Trophoblast cell (in vitro differentiated cells and primary cell): ENCODE data around the gene RSBN1.
A peak's percentile ranks its signal among the peaks of the same experiment; 100 is the strongest.

Experiments used
- DNase-seq, 2 donors: peaks; one replicate each; pipeline ENCODE4 v3.0.0-alpha.2; 2016
- H2AFZ ChIP-seq: 2 replicates; pipeline ENCODE4 v1.6.1; 2013; ENCODE audit warnings: low read length, moderate library complexity, mild to moderate bottlenecking; ENCODE audit not compliant: insufficient read depth, poor library complexity
- H2AK5ac ChIP-seq: 2 replicates; pipeline ENCODE4 v1.6.1; 2013; ENCODE audit warnings: mild to moderate bottlenecking, low read length
- H2BK120ac ChIP-seq: 2 replicates; pipeline ENCODE4 v1.6.1; 2013; ENCODE audit warnings: low read length, mild to moderate bottlenecking, moderate library complexity; ENCODE audit not compliant: insufficient read depth, poor library complexity
- H2BK12ac ChIP-seq: 2 replicates; pipeline ENCODE4 v1.6.1; 2013; ENCODE audit warnings: mild to moderate bottlenecking, low read length, moderate library complexity
- H2BK5ac ChIP-seq: 2 replicates; pipeline ENCODE4 v1.6.1; 2013; ENCODE audit warnings: low read length, low read depth, moderate library complexity, mild to moderate bottlenecking; ENCODE audit not compliant: poor library complexity
- H3K14ac ChIP-seq: 2 replicates; pipeline ENCODE4 v1.6.1; 2013; ENCODE audit warnings: mild to moderate bottlenecking, low read length
- H3K18ac ChIP-seq: 2 replicates; pipeline ENCODE4 v1.6.1; 2013; ENCODE audit warnings: mild to moderate bottlenecking, low read length
- H3K23ac ChIP-seq: 2 replicates; pipeline ENCODE4 v1.6.1; 2013; ENCODE audit warnings: low read length
- H3K27ac ChIP-seq: 2 replicates; pipeline ENCODE4 v1.5.1; 2013; ENCODE audit warnings: low read depth, mild to moderate bottlenecking, inconsistent platforms, low read length, moderate library complexity
- H3K27me3 ChIP-seq: 2 replicates; pipeline ENCODE4 v1.6.1; 2013; ENCODE audit warnings: inconsistent platforms, mild to moderate bottlenecking, low read length, moderate library complexity; ENCODE audit not compliant: insufficient read depth
- H3K36me3 ChIP-seq, 2 experiments: 1 replicate in 1 of 2; 2 replicates in 1 of 2; pipeline ENCODE4 v1.6.1; 2013; ENCODE audit warnings: low read length in 2 of 2, mild to moderate bottlenecking in 2 of 2, moderate library complexity in 1 of 2; ENCODE audit not compliant: insufficient read depth in 2 of 2, control insufficient read depth in 1 of 2
- H3K4ac ChIP-seq: 2 replicates; pipeline ENCODE4 v1.6.1; 2013; ENCODE audit warnings: low read depth, mild to moderate bottlenecking, low read length, moderate library complexity
- H3K4me1 ChIP-seq, 2 experiments: 1 replicate in 1 of 2; 2 replicates in 1 of 2; pipeline ENCODE4 v1.6.1; 2013; ENCODE audit warnings: low read length in 2 of 2, mild to moderate bottlenecking in 2 of 2, moderate library complexity in 1 of 2; ENCODE audit not compliant: insufficient read depth in 2 of 2, control insufficient read depth in 1 of 2
- H3K4me2 ChIP-seq: 2 replicates; pipeline ENCODE4 v1.6.1; 2013; ENCODE audit warnings: inconsistent platforms, mild to moderate bottlenecking, low read length, moderate library complexity
- H3K4me3 ChIP-seq: 2 replicates; pipeline ENCODE4 v1.5.1; 2013; ENCODE audit warnings: mild to moderate bottlenecking, low read depth, low read length, inconsistent platforms
- H3K79me1 ChIP-seq: one replicate; pipeline ENCODE4 v1.6.1; 2013; ENCODE audit warnings: low read length
- H3K79me2 ChIP-seq: 2 replicates; pipeline ENCODE4 v1.6.1; 2013; ENCODE audit warnings: low read length, mild to moderate bottlenecking; ENCODE audit not compliant: control insufficient read depth, insufficient read depth, poor library complexity
- H3K9ac ChIP-seq: 2 replicates; pipeline ENCODE4 v1.6.1; 2013; ENCODE audit warnings: mild to moderate bottlenecking, low read length
- H3K9me3 ChIP-seq: 2 replicates; pipeline ENCODE4 v1.6.1; 2013; ENCODE audit warnings: low read depth, mild to moderate bottlenecking, control low read depth, inconsistent platforms, low read length; ENCODE audit not compliant: insufficient read depth
- H4K12ac ChIP-seq: 2 replicates; pipeline ENCODE4 v1.6.1; 2013; ENCODE audit warnings: low read depth, mild to moderate bottlenecking, low read length, moderate library complexity
- H4K8ac ChIP-seq: 2 replicates; pipeline ENCODE4 v1.6.1; 2013; ENCODE audit warnings: low read depth, mild to moderate bottlenecking, low read length, moderate library complexity
- H4K91ac ChIP-seq: one replicate; pipeline ENCODE4 v1.6.1; 2013; ENCODE audit warnings: low read depth, mild to moderate bottlenecking, low read length, moderate library complexity
- WGBS: extraction: QIAGEN DNeasy Blood & Tissue Kit; methylation state at CpG from one replicate; pipeline ENCODE4 v1.1.7; 2013; ENCODE audit warnings: missing lambda C conversion rate; ENCODE audit not compliant: insufficient read length, insufficient coverage; ENCODE audit errors: extremely low coverage; 5-methylcytosine and 5-hydroxymethylcytosine counted together

Gene RSBN1

GRCh38 chr1:113813218-113813617 is 942 bp upstream of the RSBN1 start:
- DNase-seq = no peak
- no peaks in the 10 kb centered on the region for H3K27me3 ChIP-seq
- no peak overlapping the region for H3K14ac ChIP-seq
- no peak overlapping the region for H2AK5ac ChIP-seq
- no peak overlapping the region for H2BK5ac ChIP-seq
- no peak overlapping the region for H3K4me2 ChIP-seq
- no peak overlapping the region for H3K27ac ChIP-seq
- H2AFZ ChIP-seq = no peak overlapping the region
- H3K4ac ChIP-seq = no peak overlapping the region
- no peak overlapping the region for H2BK12ac ChIP-seq
- no peak overlapping the region for H3K23ac ChIP-seq
- peak overlapping the region; percentile 76 for H4K8ac ChIP-seq
- WGBS = no CpG with 5 or more reads among the region's 15 CpGs
- H4K12ac ChIP-seq = peak overlapping the region; percentile 51
- H3K79me2 ChIP-seq = peaks cover 7% of the 10 kb centered on the region
- H2BK120ac ChIP-seq = no peak overlapping the region
- no peak overlapping the region for H3K9ac ChIP-seq
- no peaks in the 10 kb centered on the region for H3K4me1 ChIP-seq
- H3K79me1 ChIP-seq = peaks cover 4% of the 10 kb centered on the region
- H4K91ac ChIP-seq = peak overlapping the region; percentile 31
- H3K9me3 ChIP-seq = no peaks in the 10 kb centered on the region
- no peak overlapping the region for H3K18ac ChIP-seq
- H3K4me3 ChIP-seq = no peak overlapping the region
- H3K36me3 ChIP-seq = no peaks in the 10 kb centered on the region

GRCh38 chr1:113812661-113813135 is 422 bp upstream of the RSBN1 start:
- Histone ChIP-seq H3K4ac (no peak overlapping the region), H3K14ac (no peak overlapping the region), H3K9me3 (no peaks in the 10 kb centered on the region), H3K4me3 (peak overlapping the region; percentile 20), H4K91ac (peak overlapping the region; percentile 65), H3K79me1 (peaks cover 4% of the 10 kb centered on the region), H3K27me3 (no peaks in the 10 kb centered on the region), H3K27ac (no peak overlapping the region), H3K9ac (no peak overlapping the region), H3K23ac (no peak overlapping the region), H3K4me1 (no peaks in the 10 kb centered on the region), H2AFZ (no peak overlapping the region), H3K18ac (no peak overlapping the region), H4K8ac (peak overlapping the region; percentile 75), H3K79me2 (peaks cover 7% of the 10 kb centered on the region), H3K36me3 (no peaks in the 10 kb centered on the region), H2BK12ac (no peak overlapping the region), H2BK5ac (no peak overlapping the region), H2AK5ac (no peak overlapping the region), H2BK120ac (no peak overlapping the region), H4K12ac (peak overlapping the region; percentile 63), H3K4me2 (peak overlapping the region; percentile 44)
- WGBS = no CpG with 5 or more reads among the region's 13 CpGs
- no peak for DNase-seq

- H2BK120ac ChIP-seq = no peak overlapping the region
- no peak overlapping the region for H2BK5ac ChIP-seq
- no peaks in the 10 kb centered on the region for H3K36me3 ChIP-seq
- H3K27me3 ChIP-seq = no peaks in the 10 kb centered on the region
- H3K14ac ChIP-seq = peak overlapping the region; percentile 1
- peaks cover 7% of the 10 kb centered on the region for H3K79me2 ChIP-seq
- H2BK12ac ChIP-seq = no peak overlapping the region
- H4K8ac ChIP-seq = peak overlapping the region; percentile 58
- peak overlapping the region; percentile 10 for H4K91ac ChIP-seq
- H3K4me2 ChIP-seq = peak overlapping the region; percentile 82
- no peaks in the 10 kb centered on the region for H3K9me3 ChIP-seq
- H3K9ac ChIP-seq = peak overlapping the region; percentile 75
- H3K23ac ChIP-seq = no peak overlapping the region
- H3K79me1 ChIP-seq = peaks cover 4% of the 10 kb centered on the region
- H3K18ac ChIP-seq = no peak overlapping the region
- no peak overlapping the region for H2AK5ac ChIP-seq
- peak overlapping the region; percentile 22 for H3K4ac ChIP-seq
- no peak overlapping the region for H3K27ac ChIP-seq
- peak overlapping the region; percentile 67 for H2AFZ ChIP-seq
- no CpG with 5 or more reads among the region's 29 CpGs for WGBS
- H3K4me3 ChIP-seq = peak overlapping the region; percentile 98
- no peaks in the 10 kb centered on the region for H3K4me1 ChIP-seq
- DNase-seq = peak in 1 of 2 donors; percentile 73
- no peak overlapping the region for H4K12ac ChIP-seq
These were observed 954 bp downstream of the RSBN1 start for GRCh38 chr1:113811156-113811887.

GRCh38 chr1:113809670-113810602 is 2.3 kb downstream of the RSBN1 start:
- Histone ChIP-seq H2AK5ac (no peak overlapping the region), H3K9ac (no peak overlapping the region), H4K12ac (no peak overlapping the region), H4K8ac (no peak overlapping the region), H2BK12ac (no peak overlapping the region), H3K27me3 (no peaks in the 10 kb centered on the region), H3K18ac (no peak overlapping the region), H3K79me1 (peaks cover 4% of the 10 kb centered on the region), H3K27ac (no peak overlapping the region), H3K4me2 (peak overlapping the region; percentile 27), H3K36me3 (peaks cover 0 to 2% of the 10 kb centered on the region in 2 experiments), H2BK5ac (no peak overlapping the region), H3K4me1 (peaks cover 2 to 3% of the 10 kb centered on the region in 2 experiments), H2BK120ac (no peak overlapping the region), H2AFZ (no peak overlapping the region), H3K14ac (no peak overlapping the region), H3K79me2 (peaks cover 7% of the 10 kb centered on the region), H4K91ac (no peak overlapping the region), H3K9me3 (no peaks in the 10 kb centered on the region), H3K23ac (no peak overlapping the region), H3K4ac (no peak overlapping the region), H3K4me3 (no peak overlapping the region)
- no peak for DNase-seq
- no CpG with 5 or more reads among the region's 5 CpGs for WGBS
